Sigmoid colon (tissue), 7 donors: Measurements from ENCODE around the gene TCAF1. TPM values are rescaled to one million over a fixed set of nuclear protein-coding genes. Genes with fewer than 3 reads are reported as not detected.

ENCODE experiments used
- DNase-seq: peaks from one replicate; pipeline ENCODE4 v3.0.0-alpha.2; 2019
- H3K27ac ChIP-seq, 4 donors: fragments of 200-600 bp; sonication (generic); one replicate each; pipeline ENCODE4 v1.5.1; 2016 to 2019; ENCODE audit warnings: mild to moderate bottlenecking in 1 of 4
- H3K27me3 ChIP-seq, 3 donors: fragments of 200-600 bp; sonication (generic); one replicate each; pipeline ENCODE4 v1.5.1; 2019; ENCODE audit warnings: mild to moderate bottlenecking in 1 of 3
- H3K36me3 ChIP-seq, 4 donors: fragments of 200-600 bp; sonication (generic); one replicate each; pipeline ENCODE4 v1.5.1; 2016 to 2019
- H3K4me1 ChIP-seq, 4 donors: fragments of 200-600 bp; sonication (generic); one replicate each; pipeline ENCODE4 v1.5.1; 2017 to 2019
- H3K4me3 ChIP-seq, 4 donors: fragments of 200-600 bp; sonication (generic); one replicate each; pipeline ENCODE4 v1.5.1; 2017 to 2019; ENCODE audit warnings: mild to moderate bottlenecking in 2 of 4, moderate library complexity in 1 of 4
- H3K9me3 ChIP-seq, 4 donors: fragments of 200-600 bp in 3 of 4; sonication (generic) in 3 of 4; one replicate each; pipeline versions ENCODE4 v1.5.1 to v1.6.1; 2013 to 2019
- CTCF ChIP-seq, 4 experiments: fragments of 450-650 bp in 3 of 4; fragments of 200-600 bp in 1 of 4; IDR thresholded peaks; one replicate each; pipeline ENCODE4 v1.5.1; 2016 to 2019; ENCODE audit warnings: antibody characterized with exemption in 4 of 4, mild to moderate bottlenecking in 3 of 4, moderate library complexity in 2 of 4
- EP300 ChIP-seq, 4 donors: sonication (generic); formaldehyde crosslinking; IDR thresholded peaks; one replicate each; pipeline ENCODE4 v1.6.1; 2017; ENCODE audit warnings: antibody characterized with exemption in 4 of 4
- POLR2A ChIP-seq, 2 donors: fragments of 450-650 bp; IDR thresholded peaks; one replicate each; pipeline ENCODE4 v1.6.1; 2016; ENCODE audit warnings: antibody characterized with exemption in 2 of 2, mild to moderate bottlenecking in 2 of 2, moderate library complexity in 2 of 2
- POLR2AphosphoS5 ChIP-seq, 4 donors: sonication (generic); formaldehyde crosslinking; IDR thresholded peaks; one replicate each; pipeline ENCODE4 v1.6.1; 2017; ENCODE audit warnings: antibody characterized with exemption in 4 of 4
- WGBS, 2 donors: extraction: QIAGEN DNeasy Blood & Tissue Kit; methylation state at CpG; one replicate each; pipeline ENCODE4 v1.1.7; 2013; 5-methylcytosine and 5-hydroxymethylcytosine counted together
- intact Hi-C: fragments of 100-400 bp; cut with DNase I; formaldehyde crosslinking; loops from one replicate; pipeline ENCODE4 v1.15.1; 2023
- polyA plus RNA-seq, 3 donors: library from polyadenylated mRNA; stranded (reverse); fragments of 200-250 nt; gene quantifications; one replicate each; pipeline ENCODE4 v1.2.3, GENCODE V29; 2013
- total RNA-seq, 4 donors: library from RNA; depleted of rRNA; stranded (reverse); fragments of >200 nt; gene quantifications; one replicate each; pipeline ENCODE4 v1.1.0, GENCODE V29; 2016
- donor health status: healthy with polysubstance abuse.
- donor health status: Bipolar disorder and iron deficiency.
- donor health status: healthy.

The TCAF1 gene
- total and polyA plus RNA-seq, 7 donors, result 12.3 to 56.8 (median 40.8) TPM

GRCh38 chr7:143909863-143910262, 7.9 kb upstream of the TCAF1 start:
- no peak for DNase-seq
- no peaks in the 10 kb centered on the region for H3K36me3 ChIP-seq
- intact Hi-C loops, result loop anchor here (10.0 kb wide), 2 partner anchors 525 to 925 kb away; partner anchors contain the start of genes TPK1 and ZYX
- no peak overlapping the region for H3K4me3 ChIP-seq
- H3K27me3 ChIP-seq, result no peaks in the 10 kb centered on the region
- H3K4me1 ChIP-seq, result no peaks in the 10 kb centered on the region
- H3K27ac ChIP-seq, result peak overlapping the region in 1 of 4 donors; percentile 13
- H3K9me3 ChIP-seq, result no peaks in the 10 kb centered on the region
- 77 to 85% methylated on average over 3 of the region's 3 CpGs for WGBS, 2 donors
- TF ChIP-seq EP300 (IDR thresholded peaks at IDR 0.05) (no peak), POLR2AphosphoS5 (IDR thresholded peaks at IDR 0.05) (peak in 1 of 4 donors; percentile 8), POLR2A (IDR thresholded peaks at IDR 0.05) (no peak), CTCF (IDR thresholded peaks at IDR 0.05) (no peak)

GRCh38 chr7:143908120-143908519, 6.1 kb upstream of the TCAF1 start:
- Histone ChIP-seq H3K36me3 (no peaks in the 10 kb centered on the region), H3K27ac (no peak overlapping the region), H3K9me3 (no peaks in the 10 kb centered on the region), H3K27me3 (no peaks in the 10 kb centered on the region), H3K4me1 (no peaks in the 10 kb centered on the region), H3K4me3 (no peak overlapping the region)
- TF ChIP-seq EP300 (IDR thresholded peaks at IDR 0.05), result no peak
- TF ChIP-seq POLR2AphosphoS5 (IDR thresholded peaks at IDR 0.05), result no peak
- no peak for TF ChIP-seq POLR2A (IDR thresholded peaks at IDR 0.05)
- no peak for TF ChIP-seq CTCF (IDR thresholded peaks at IDR 0.05)
- DNase-seq, result no peak
- intact Hi-C loops, result loop anchor here (10.0 kb wide), 2 partner anchors 523 to 927 kb away; partner anchors contain the start of genes TPK1 and ZYX
- 70 to 77% methylated on average over 5 of the region's 5 CpGs for WGBS, 2 donors

GRCh38 chr7:143906895-143907294, 4.9 kb upstream of the TCAF1 start:
- no peak overlapping the region for H3K27ac ChIP-seq
- H3K27me3 ChIP-seq, result no peaks in the 10 kb centered on the region
- 97 to 98% methylated on average over 5 of the region's 5 CpGs for WGBS, 2 donors
- H3K4me3 ChIP-seq, result no peak overlapping the region
- intact Hi-C loops, result loop anchor here (10.0 kb wide), 2 partner anchors 522 to 928 kb away; partner anchors contain the start of genes TPK1 and ZYX
- H3K4me1 ChIP-seq, result peaks cover 0 to 5% (median 2%) of the 10 kb centered on the region in 4 donors
- DNase-seq, result no peak
- H3K36me3 ChIP-seq, result no peaks in the 10 kb centered on the region
- no peaks in the 10 kb centered on the region for H3K9me3 ChIP-seq
- no peak for TF ChIP-seq CTCF (IDR thresholded peaks at IDR 0.05)

- peaks cover 0 to 5% (median 2%) of the 10 kb centered on the region in 4 donors for H3K4me1 ChIP-seq
- WGBS, 2 donors, result 91 to 94% methylated on average over 9 of the region's 9 CpGs
- intact Hi-C loops, result loop anchor here (10.0 kb wide), 2 partner anchors 521 to 929 kb away; partner anchors contain the start of genes TPK1 and ZYX
- DNase-seq, result no peak
- TF ChIP-seq CTCF (IDR thresholded peaks at IDR 0.05), result no peak
- no peak for TF ChIP-seq POLR2A (IDR thresholded peaks at IDR 0.05)
- no peak for TF ChIP-seq EP300 (IDR thresholded peaks at IDR 0.05)
- no peak for TF ChIP-seq POLR2AphosphoS5 (IDR thresholded peaks at IDR 0.05)
- H3K9me3 ChIP-seq, result no peaks in the 10 kb centered on the region
- no peaks in the 10 kb centered on the region for H3K36me3 ChIP-seq
- H3K27me3 ChIP-seq, result no peaks in the 10 kb centered on the region
- no peak overlapping the region for H3K27ac ChIP-seq
- no peak overlapping the region for H3K4me3 ChIP-seq
These were observed 4.2 kb upstream of the TCAF1 start for GRCh38 chr7:143906151-143906550.

GRCh38 chr7:143905509-143905908, 3.5 kb upstream of the TCAF1 start:
- no peak for TF ChIP-seq CTCF (IDR thresholded peaks at IDR 0.05)
- TF ChIP-seq POLR2AphosphoS5 (IDR thresholded peaks at IDR 0.05), result no peak
- no peak for TF ChIP-seq POLR2A (IDR thresholded peaks at IDR 0.05)
- TF ChIP-seq EP300 (IDR thresholded peaks at IDR 0.05), result no peak
- no peak for DNase-seq
- no peak overlapping the region for H3K4me3 ChIP-seq
- WGBS, 2 donors, result 86 to 94% methylated on average over 1 of the region's 1 CpG
- no peaks in the 10 kb centered on the region for H3K9me3 ChIP-seq
- no peaks in the 10 kb centered on the region for H3K36me3 ChIP-seq
- no peaks in the 10 kb centered on the region for H3K27me3 ChIP-seq
- H3K27ac ChIP-seq, result peak overlapping the region in 3 of 4 donors; percentile 35 to 44 (median 44)
- peaks cover 0 to 9% (median 6%) of the 10 kb centered on the region in 4 donors for H3K4me1 ChIP-seq
- intact Hi-C loops, result loop anchor here (10.0 kb wide), 2 partner anchors 521 to 929 kb away; partner anchors contain the start of genes TPK1 and ZYX
